Astrocyte (in vitro differentiated cells and primary cell): ENCODE data around the gene NLRP9. TPM values are rescaled to one million over a fixed set of nuclear protein-coding genes. Genes with fewer than 3 reads are reported as not detected.

Experiments
- DNase-seq: peaks from one replicate; pipeline ENCODE4 v3.0.0-alpha.2; 2010; ENCODE audit warnings: low read depth
- FAIRE-seq: peaks from 2 replicates; lab custom pipeline; 2011; peaks lifted over from hg19 to GRCh38; lab: Jason Lieb, UNC
- H2AFZ ChIP-seq: 2 replicates; pipeline ENCODE4 v1.6.0; 2012; ENCODE audit warnings: low read depth, low read length, inconsistent platforms
- H3K27ac ChIP-seq: 2 replicates; pipeline ENCODE4 v1.5.1; 2011; ENCODE audit warnings: low read depth, low read length, inconsistent platforms
- H3K27me3 ChIP-seq: 2 replicates; pipeline ENCODE4 v1.6.0; 2011; ENCODE audit warnings: low read length, inconsistent platforms; ENCODE audit not compliant: insufficient read depth
- H3K36me3 ChIP-seq: 2 replicates; pipeline ENCODE4 v1.5.1; 2011; ENCODE audit warnings: low read length, inconsistent platforms; ENCODE audit not compliant: insufficient read depth
- H3K4me1 ChIP-seq: 2 replicates; pipeline ENCODE4 v1.5.1; 2011; ENCODE audit warnings: low read length, inconsistent platforms; ENCODE audit not compliant: insufficient read depth
- H3K4me2 ChIP-seq: 2 replicates; pipeline ENCODE4 v1.6.0; 2012; ENCODE audit warnings: low read length, inconsistent platforms
- H3K4me3 ChIP-seq: 2 replicates; pipeline ENCODE4 v1.5.1; 2011; ENCODE audit warnings: low read depth, mild to moderate bottlenecking, low read length, inconsistent platforms; ENCODE audit not compliant: insufficient read depth
- H3K79me2 ChIP-seq: 2 replicates; pipeline ENCODE4 v1.6.0; 2012; ENCODE audit warnings: mild to moderate bottlenecking, low read length, inconsistent platforms; ENCODE audit not compliant: insufficient read depth
- H3K9ac ChIP-seq: 2 replicates; pipeline ENCODE4 v1.6.0; 2012; ENCODE audit warnings: mild to moderate bottlenecking, low read length, inconsistent platforms
- H3K9me3 ChIP-seq: 2 replicates; pipeline ENCODE4 v1.5.1; 2012; ENCODE audit warnings: low read depth, mild to moderate bottlenecking, low read length, inconsistent platforms; ENCODE audit not compliant: insufficient read depth
- H4K20me1 ChIP-seq: 2 replicates; pipeline ENCODE4 v1.6.0; 2012; ENCODE audit warnings: low read length, inconsistent platforms; ENCODE audit not compliant: insufficient read depth
- H3K27ac Mint-ChIP-seq: one replicate; pipeline ENCODE4 v1.8.0; 2021; ENCODE audit warnings: mild to moderate bottlenecking, mixed read lengths; ENCODE audit not compliant: unreplicated experiment
- H3K27me3 Mint-ChIP-seq: one replicate; pipeline ENCODE4 v1.8.0; 2021; ENCODE audit warnings: low read depth, mixed read lengths; ENCODE audit not compliant: unreplicated experiment
- H3K36me3 Mint-ChIP-seq: one replicate; pipeline ENCODE4 v1.8.0; 2021; ENCODE audit warnings: low read depth, mixed read lengths; ENCODE audit not compliant: unreplicated experiment
- H3K4me1 Mint-ChIP-seq: one replicate; pipeline ENCODE4 v1.8.0; 2021; ENCODE audit warnings: low read depth, mixed read lengths; ENCODE audit not compliant: unreplicated experiment
- H3K4me3 Mint-ChIP-seq: one replicate; pipeline ENCODE4 v1.8.0; 2021; ENCODE audit warnings: mild to moderate bottlenecking, moderate library complexity, mixed read lengths; ENCODE audit not compliant: unreplicated experiment
- H3K9me3 Mint-ChIP-seq: one replicate; pipeline ENCODE4 v1.8.0; 2021; ENCODE audit warnings: mild to moderate bottlenecking, mixed read lengths; ENCODE audit not compliant: unreplicated experiment
- CTCF ChIP-seq: IDR thresholded peaks from 2 replicates; pipeline ENCODE4 v1.5.1; 2011; ENCODE audit warnings: low read depth, mild to moderate bottlenecking, inconsistent platforms, low read length, moderate library complexity; ENCODE audit not compliant: insufficient read depth
- EZH2 ChIP-seq: IDR thresholded peaks from 2 replicates; pipeline ENCODE4 v1.6.1; 2012; ENCODE audit warnings: mild to moderate bottlenecking, low read length, inconsistent platforms; ENCODE audit not compliant: insufficient read depth
- total RNA-seq: library from RNA; stranded (reverse); gene quantifications from 2 replicates; pipeline ENCODE4 v1.2.1, GENCODE V29; 2021

Gene NLRP9
- total RNA-seq, 1 donor from 2014 or later: not detected

- H3K36me3 ChIP-seq: peaks cover 4% of the 10 kb centered on the region
- DNase-seq: no peak
- no peaks in the 10 kb centered on the region for H3K9me3 Mint-ChIP-seq
- TF ChIP-seq CTCF (no peak), EZH2 (no peak)
- H3K27ac Mint-ChIP-seq: peak overlapping the region; percentile 69
- H3K27me3 Mint-ChIP-seq: no peaks in the 10 kb centered on the region
- H3K36me3 Mint-ChIP-seq: peaks cover 19% of the 10 kb centered on the region
- no peak overlapping the region for H3K4me3 ChIP-seq
- peak overlapping the region; percentile 16 for H3K4me3 Mint-ChIP-seq
- H3K27me3 ChIP-seq: no peaks in the 10 kb centered on the region
- H2AFZ ChIP-seq: no peak overlapping the region
- H3K4me1 ChIP-seq: peaks cover 26% of the 10 kb centered on the region
- no peak overlapping the region for H3K9ac ChIP-seq
- H3K4me1 Mint-ChIP-seq: peaks cover 31% of the 10 kb centered on the region
- H3K27ac ChIP-seq: no peak overlapping the region
- peaks cover 87% of the 10 kb centered on the region for H4K20me1 ChIP-seq
- no peak for FAIRE-seq
- H3K4me2 ChIP-seq: no peak overlapping the region
- H3K79me2 ChIP-seq: peaks cover 92% of the 10 kb centered on the region
- no peaks in the 10 kb centered on the region for H3K9me3 ChIP-seq
These were observed 58.6 kb downstream of the NLRP9 start for GRCh38 chr19:55679343-55680257.

DNA sequence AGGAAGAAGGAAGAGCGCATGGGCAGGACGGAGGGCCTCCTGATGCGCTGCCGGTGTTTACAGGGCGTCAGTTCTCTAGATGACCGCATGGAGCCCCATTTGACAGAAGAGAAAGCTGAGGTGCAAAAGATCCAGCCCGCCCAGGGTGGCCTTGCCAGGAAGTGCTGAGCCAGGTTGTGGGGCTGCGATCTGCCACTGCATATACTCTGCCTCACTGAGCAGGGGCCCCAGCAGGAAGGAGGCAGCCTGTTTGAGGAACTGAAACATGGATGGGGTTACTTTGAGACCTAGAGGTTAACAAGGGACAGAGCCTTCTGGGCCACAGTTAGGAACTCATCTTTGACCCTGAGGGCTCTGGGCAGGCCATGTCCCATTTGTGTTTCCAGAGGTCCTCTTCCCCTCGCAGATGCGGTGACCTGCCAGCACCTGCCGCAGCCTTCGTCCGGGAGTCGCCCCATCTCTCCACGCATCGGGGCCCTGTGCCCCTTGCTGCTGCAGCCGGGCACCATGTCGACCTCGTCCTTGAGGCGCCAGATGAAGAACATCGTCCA is 60.0 kb downstream of the NLRP9 start:
- H3K27ac Mint-ChIP-seq: peak overlapping the region; percentile 70
- H3K79me2 ChIP-seq: peaks cover 90% of the 10 kb centered on the region

More for the DNA sequence above, 60.0 kb downstream of the NLRP9 start:
- H3K9me3 ChIP-seq: no peaks in the 10 kb centered on the region
- Mint-ChIP-seq H3K4me1 (peaks cover 40% of the 10 kb centered on the region), H3K36me3 (peaks cover 11% of the 10 kb centered on the region), H3K27me3 (no peaks in the 10 kb centered on the region), H3K4me3 (peak overlapping the region; percentile 98), H3K9me3 (no peaks in the 10 kb centered on the region)
- TF ChIP-seq CTCF (no peak), EZH2 (no peak)
- peaks cover 4% of the 10 kb centered on the region for H3K36me3 ChIP-seq
- H3K4me2 ChIP-seq: no peak overlapping the region
- H3K4me1 ChIP-seq: peaks cover 32% of the 10 kb centered on the region
- no peak for FAIRE-seq
- H4K20me1 ChIP-seq: peaks cover 81% of the 10 kb centered on the region
- H3K9ac ChIP-seq: no peak overlapping the region
- no peak overlapping the region for H3K4me3 ChIP-seq
- DNase-seq: no peak
- H3K27me3 ChIP-seq: no peaks in the 10 kb centered on the region
- H2AFZ ChIP-seq: no peak overlapping the region
- no peak overlapping the region for H3K27ac ChIP-seq
